ENCODE measurements around the gene PTPN1.
A peak's percentile ranks its signal among the peaks of the same experiment; 100 is the strongest.

PTPN1 gene

GRCh38 chr20:50488236-50488806 lies 21.9 kb upstream of the PTPN1 start:
- H3K27ac ChIP-seq (ENCODE audit: low read depth, low read length, poor library complexity, severe bottlenecking) = peak overlapping the region; percentile 23
- H3K9me3 ChIP-seq (ENCODE audit: low read length) = no peaks in the 10 kb centered on the region
- peak overlapping the region; percentile 36; the same call in 1 of the 2 replicates for H3K4me2 ChIP-seq (ENCODE audit: low read length)
- H4K20me1 ChIP-seq (ENCODE audit: insufficient read depth, low read length) = no peaks in the 10 kb centered on the region
- H3K27me3 ChIP-seq (ENCODE audit: insufficient read depth, low read length) = peaks cover 4% of the 10 kb centered on the region; the same call in 1 of the 2 replicates
- no peaks in the 10 kb centered on the region for H3F3A ChIP-seq (ENCODE audit: insufficient read depth, low read length)
- no peaks in the 10 kb centered on the region for H3K36me3 ChIP-seq (ENCODE audit: insufficient read depth, low read length)
- no peak overlapping the region for H3K9ac ChIP-seq (ENCODE audit: low read length)
- no peaks in the 10 kb centered on the region for H3K9me2 ChIP-seq (ENCODE audit: low read depth, low read length)
- no peak for TF ChIP-seq EZH2 (IDR thresholded peaks at IDR 0.05; ENCODE audit: borderline replicate concordance, low read length)
- no peak for TF ChIP-seq CTCF (IDR thresholded peaks at IDR 0.05; ENCODE audit: low read length)
- H3K79me2 ChIP-seq (ENCODE audit: insufficient read depth, low read length) = no peaks in the 10 kb centered on the region
- H2AFZ ChIP-seq (ENCODE audit: low read length) = no peak overlapping the region
- H3K4me3 ChIP-seq (ENCODE audit: low read depth, low read length, poor library complexity, severe bottlenecking) = no peak overlapping the region
- peaks cover 28% of the 10 kb centered on the region for H3K4me1 ChIP-seq (ENCODE audit: insufficient read depth, low read length, severe bottlenecking)

DNA sequence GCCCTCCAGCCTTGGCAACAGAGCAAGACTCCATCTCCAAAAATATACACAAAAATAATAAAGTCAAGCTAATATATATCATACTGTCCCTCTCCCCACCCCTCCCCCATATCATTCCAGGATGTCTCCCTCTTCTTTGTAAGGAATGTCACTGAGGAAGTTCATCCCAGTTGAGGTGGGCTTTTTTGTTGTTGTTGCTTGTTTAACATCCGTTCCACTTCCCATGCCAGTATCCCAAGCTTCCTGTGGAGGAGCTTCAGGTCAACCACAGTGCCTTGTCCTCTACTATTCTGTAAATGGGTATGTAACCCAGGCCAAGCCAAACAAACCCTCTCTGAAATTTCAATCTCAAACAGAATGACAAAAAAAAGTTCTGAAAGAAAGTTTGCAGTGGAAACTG lies 19.0 kb upstream of the PTPN1 start:
- H3K27me3 ChIP-seq (ENCODE audit: insufficient read depth, low read length) = peaks cover 8% of the 10 kb centered on the region; the same call in 1 of the 2 replicates
- H3K4me1 ChIP-seq (ENCODE audit: insufficient read depth, low read length, severe bottlenecking) = peaks cover 22% of the 10 kb centered on the region
- H3K36me3 ChIP-seq (ENCODE audit: insufficient read depth, low read length) = no peaks in the 10 kb centered on the region; the same call in 1 of the 2 replicates
- no peaks in the 10 kb centered on the region for H3F3A ChIP-seq (ENCODE audit: insufficient read depth, low read length)
- H3K9me2 ChIP-seq (ENCODE audit: low read depth, low read length) = no peaks in the 10 kb centered on the region
- H3K9ac ChIP-seq (ENCODE audit: low read length) = no peak overlapping the region
- no peak overlapping the region for H2AFZ ChIP-seq (ENCODE audit: low read length)
- H3K9me3 ChIP-seq (ENCODE audit: low read length) = no peaks in the 10 kb centered on the region
- no peak overlapping the region for H3K4me3 ChIP-seq (ENCODE audit: low read depth, low read length, poor library complexity, severe bottlenecking)
- H3K4me2 ChIP-seq (ENCODE audit: low read length) = no peak overlapping the region
- H3K79me2 ChIP-seq (ENCODE audit: insufficient read depth, low read length) = no peaks in the 10 kb centered on the region
- H4K20me1 ChIP-seq (ENCODE audit: insufficient read depth, low read length) = no peaks in the 10 kb centered on the region
- H3K27ac ChIP-seq (ENCODE audit: low read depth, low read length, poor library complexity, severe bottlenecking) = no peak overlapping the region
- TF ChIP-seq CTCF (IDR thresholded peaks at IDR 0.05; ENCODE audit: low read length) (no peak), EZH2 (IDR thresholded peaks at IDR 0.05; ENCODE audit: borderline replicate concordance, low read length) (no peak)

- no peak for TF ChIP-seq CTCF (IDR thresholded peaks at IDR 0.05; ENCODE audit: low read length)
- TF ChIP-seq EZH2 (IDR thresholded peaks at IDR 0.05; ENCODE audit: borderline replicate concordance, low read length) = no peak
- no peak overlapping the region for H3K27ac ChIP-seq (ENCODE audit: low read depth, low read length, poor library complexity, severe bottlenecking)
- no peak overlapping the region for H3K4me3 ChIP-seq (ENCODE audit: low read depth, low read length, poor library complexity, severe bottlenecking)
- H3F3A ChIP-seq (ENCODE audit: insufficient read depth, low read length) = no peaks in the 10 kb centered on the region
- no peaks in the 10 kb centered on the region for H4K20me1 ChIP-seq (ENCODE audit: insufficient read depth, low read length)
- no peak overlapping the region for H3K9ac ChIP-seq (ENCODE audit: low read length)
- no peaks in the 10 kb centered on the region for H3K79me2 ChIP-seq (ENCODE audit: insufficient read depth, low read length)
- H3K4me2 ChIP-seq (ENCODE audit: low read length) = no peak overlapping the region
- no peaks in the 10 kb centered on the region for H3K9me3 ChIP-seq (ENCODE audit: low read length)
- H3K4me1 ChIP-seq (ENCODE audit: insufficient read depth, low read length, severe bottlenecking) = peaks cover 22% of the 10 kb centered on the region
- H3K9me2 ChIP-seq (ENCODE audit: low read depth, low read length) = no peaks in the 10 kb centered on the region
- no peaks in the 10 kb centered on the region; the same call in 1 of the 2 replicates for H3K36me3 ChIP-seq (ENCODE audit: insufficient read depth, low read length)
- no peak overlapping the region for H2AFZ ChIP-seq (ENCODE audit: low read length)
- H3K27me3 ChIP-seq (ENCODE audit: insufficient read depth, low read length) = peaks cover 8% of the 10 kb centered on the region; the same call in 1 of the 2 replicates
Observed at GRCh38 chr20:50491926-50492634, 18.1 kb upstream of the PTPN1 start.
